Neural cell (in vitro differentiated cells): ENCODE data around the gene SCLY.

Source experiments
- EZH2 ChIP-seq: fragments of 200-600, 300-800 bp; shearing (Covaris generic), sonication (generic); IDR thresholded peaks from 2 replicates; pipeline ENCODE4 v1.6.1; 2014; ENCODE audit warnings: antibody characterized with exemption, low read length, borderline replicate concordance, mild to moderate bottlenecking; ENCODE audit not compliant: insufficient read depth, poor library complexity, severe bottlenecking
- POLR2AphosphoS5 ChIP-seq: IDR thresholded peaks from 2 replicates; pipeline ENCODE4 v1.6.1; 2012
- RAD21 ChIP-seq: fragments of 450-650 bp; conservative IDR thresholded peaks from 2 replicates; pipeline ENCODE4 v1.6.1; 2014; ENCODE audit warnings: antibody characterized with exemption, mild to moderate bottlenecking, moderate library complexity
- TAF1 ChIP-seq: IDR thresholded peaks from 2 replicates; pipeline ENCODE4 v1.6.1; 2012; ENCODE audit warnings: low read depth
- TF ChIP-seq, protein P1 (sequence below): fragments of 450-650 bp; IDR thresholded peaks from 2 replicates; pipeline ENCODE4 v1.5.1; 2014; ENCODE audit warnings: antibody characterized with exemption, mild to moderate bottlenecking, moderate library complexity; ENCODE audit not compliant: poor library complexity, severe bottlenecking

DNA sequence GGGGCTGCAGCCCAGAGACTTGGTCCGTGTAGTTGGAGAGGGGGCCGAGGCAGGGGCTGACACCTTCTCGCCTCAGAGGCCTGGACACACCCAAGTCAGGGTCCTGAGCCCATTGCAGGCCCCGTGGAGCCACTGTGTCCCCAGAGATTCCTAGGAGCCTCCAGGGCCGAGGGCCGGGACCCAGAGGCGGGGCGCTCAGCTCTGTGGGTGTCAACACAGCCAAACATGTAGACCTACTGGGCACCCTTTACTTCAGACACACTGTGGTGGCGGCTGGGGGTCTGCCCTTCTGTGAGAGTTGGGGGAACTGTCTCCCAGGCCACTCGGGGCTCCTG, 38.9 kb downstream of the SCLY start:
- no peak for TF ChIP-seq RAD21
- TF ChIP-seq, protein P1, sequence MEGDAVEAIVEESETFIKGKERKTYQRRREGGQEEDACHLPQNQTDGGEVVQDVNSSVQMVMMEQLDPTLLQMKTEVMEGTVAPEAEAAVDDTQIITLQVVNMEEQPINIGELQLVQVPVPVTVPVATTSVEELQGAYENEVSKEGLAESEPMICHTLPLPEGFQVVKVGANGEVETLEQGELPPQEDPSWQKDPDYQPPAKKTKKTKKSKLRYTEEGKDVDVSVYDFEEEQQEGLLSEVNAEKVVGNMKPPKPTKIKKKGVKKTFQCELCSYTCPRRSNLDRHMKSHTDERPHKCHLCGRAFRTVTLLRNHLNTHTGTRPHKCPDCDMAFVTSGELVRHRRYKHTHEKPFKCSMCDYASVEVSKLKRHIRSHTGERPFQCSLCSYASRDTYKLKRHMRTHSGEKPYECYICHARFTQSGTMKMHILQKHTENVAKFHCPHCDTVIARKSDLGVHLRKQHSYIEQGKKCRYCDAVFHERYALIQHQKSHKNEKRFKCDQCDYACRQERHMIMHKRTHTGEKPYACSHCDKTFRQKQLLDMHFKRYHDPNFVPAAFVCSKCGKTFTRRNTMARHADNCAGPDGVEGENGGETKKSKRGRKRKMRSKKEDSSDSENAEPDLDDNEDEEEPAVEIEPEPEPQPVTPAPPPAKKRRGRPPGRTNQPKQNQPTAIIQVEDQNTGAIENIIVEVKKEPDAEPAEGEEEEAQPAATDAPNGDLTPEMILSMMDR: no peak
- no peak for TF ChIP-seq POLR2AphosphoS5
- TF ChIP-seq EZH2: no peak
- TF ChIP-seq TAF1: no peak
